HL-60 (cell line): ENCODE results near the gene NUCKS1.

Source experiments
- TF ChIP-seq, protein P1 (sequence below): IDR thresholded peaks from one replicate; pipeline ENCODE4 v1.5.1; 2011; ENCODE audit warnings: low read length, control low read depth, inconsistent platforms; ENCODE audit not compliant: insufficient read depth
- TF ChIP-seq, protein P2 (sequence below): IDR thresholded peaks from 2 replicates; pipeline ENCODE4 v1.6.1; 2012; ENCODE audit warnings: low read depth; ENCODE audit not compliant: insufficient replicate concordance

DNA sequence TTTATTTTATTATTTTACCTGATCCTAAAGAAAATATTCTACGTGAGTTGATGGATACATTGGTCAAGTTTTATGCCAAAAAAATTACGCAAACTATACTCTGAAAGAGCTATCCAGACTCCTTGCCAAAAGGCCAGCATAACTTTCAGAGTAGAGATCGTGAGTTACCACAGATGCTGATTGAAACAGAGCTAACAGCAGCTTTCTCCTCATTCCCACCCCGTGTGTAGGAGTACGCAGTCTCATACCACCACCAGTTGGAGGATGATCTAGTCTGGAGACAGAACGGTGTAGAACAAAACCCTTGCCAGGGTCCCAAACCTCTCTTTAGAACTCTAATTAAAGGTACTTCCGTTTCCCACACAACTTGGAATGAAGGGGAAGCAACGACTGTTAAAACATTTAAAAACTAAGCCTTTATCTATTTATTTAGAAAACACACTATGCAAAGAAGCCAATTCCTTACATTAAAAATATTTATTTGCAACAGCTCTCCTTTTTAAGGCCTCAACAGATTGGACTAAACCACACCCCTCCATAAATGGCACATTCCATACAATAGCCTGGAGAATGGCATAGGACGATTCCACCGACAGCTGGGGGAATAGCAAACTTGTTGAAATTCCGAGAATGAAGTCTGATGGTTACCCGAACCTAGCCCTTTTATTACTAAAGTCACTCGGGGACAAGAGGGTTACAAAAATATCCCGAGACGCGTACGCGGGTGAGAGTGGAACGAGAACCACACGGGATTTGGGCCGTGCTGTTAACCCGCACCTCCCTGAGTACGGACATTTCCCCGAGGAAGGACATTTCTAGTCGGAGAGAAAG is 1.4 kb downstream of the NUCKS1 start:
- TF ChIP-seq, protein P1, sequence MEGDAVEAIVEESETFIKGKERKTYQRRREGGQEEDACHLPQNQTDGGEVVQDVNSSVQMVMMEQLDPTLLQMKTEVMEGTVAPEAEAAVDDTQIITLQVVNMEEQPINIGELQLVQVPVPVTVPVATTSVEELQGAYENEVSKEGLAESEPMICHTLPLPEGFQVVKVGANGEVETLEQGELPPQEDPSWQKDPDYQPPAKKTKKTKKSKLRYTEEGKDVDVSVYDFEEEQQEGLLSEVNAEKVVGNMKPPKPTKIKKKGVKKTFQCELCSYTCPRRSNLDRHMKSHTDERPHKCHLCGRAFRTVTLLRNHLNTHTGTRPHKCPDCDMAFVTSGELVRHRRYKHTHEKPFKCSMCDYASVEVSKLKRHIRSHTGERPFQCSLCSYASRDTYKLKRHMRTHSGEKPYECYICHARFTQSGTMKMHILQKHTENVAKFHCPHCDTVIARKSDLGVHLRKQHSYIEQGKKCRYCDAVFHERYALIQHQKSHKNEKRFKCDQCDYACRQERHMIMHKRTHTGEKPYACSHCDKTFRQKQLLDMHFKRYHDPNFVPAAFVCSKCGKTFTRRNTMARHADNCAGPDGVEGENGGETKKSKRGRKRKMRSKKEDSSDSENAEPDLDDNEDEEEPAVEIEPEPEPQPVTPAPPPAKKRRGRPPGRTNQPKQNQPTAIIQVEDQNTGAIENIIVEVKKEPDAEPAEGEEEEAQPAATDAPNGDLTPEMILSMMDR, result no peak
- TF ChIP-seq, protein P2, sequence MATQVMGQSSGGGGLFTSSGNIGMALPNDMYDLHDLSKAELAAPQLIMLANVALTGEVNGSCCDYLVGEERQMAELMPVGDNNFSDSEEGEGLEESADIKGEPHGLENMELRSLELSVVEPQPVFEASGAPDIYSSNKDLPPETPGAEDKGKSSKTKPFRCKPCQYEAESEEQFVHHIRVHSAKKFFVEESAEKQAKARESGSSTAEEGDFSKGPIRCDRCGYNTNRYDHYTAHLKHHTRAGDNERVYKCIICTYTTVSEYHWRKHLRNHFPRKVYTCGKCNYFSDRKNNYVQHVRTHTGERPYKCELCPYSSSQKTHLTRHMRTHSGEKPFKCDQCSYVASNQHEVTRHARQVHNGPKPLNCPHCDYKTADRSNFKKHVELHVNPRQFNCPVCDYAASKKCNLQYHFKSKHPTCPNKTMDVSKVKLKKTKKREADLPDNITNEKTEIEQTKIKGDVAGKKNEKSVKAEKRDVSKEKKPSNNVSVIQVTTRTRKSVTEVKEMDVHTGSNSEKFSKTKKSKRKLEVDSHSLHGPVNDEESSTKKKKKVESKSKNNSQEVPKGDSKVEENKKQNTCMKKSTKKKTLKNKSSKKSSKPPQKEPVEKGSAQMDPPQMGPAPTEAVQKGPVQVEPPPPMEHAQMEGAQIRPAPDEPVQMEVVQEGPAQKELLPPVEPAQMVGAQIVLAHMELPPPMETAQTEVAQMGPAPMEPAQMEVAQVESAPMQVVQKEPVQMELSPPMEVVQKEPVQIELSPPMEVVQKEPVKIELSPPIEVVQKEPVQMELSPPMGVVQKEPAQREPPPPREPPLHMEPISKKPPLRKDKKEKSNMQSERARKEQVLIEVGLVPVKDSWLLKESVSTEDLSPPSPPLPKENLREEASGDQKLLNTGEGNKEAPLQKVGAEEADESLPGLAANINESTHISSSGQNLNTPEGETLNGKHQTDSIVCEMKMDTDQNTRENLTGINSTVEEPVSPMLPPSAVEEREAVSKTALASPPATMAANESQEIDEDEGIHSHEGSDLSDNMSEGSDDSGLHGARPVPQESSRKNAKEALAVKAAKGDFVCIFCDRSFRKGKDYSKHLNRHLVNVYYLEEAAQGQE, result no peak
